ENCODE measurements around the gene OCEL1.

OCEL1 gene

DNA sequence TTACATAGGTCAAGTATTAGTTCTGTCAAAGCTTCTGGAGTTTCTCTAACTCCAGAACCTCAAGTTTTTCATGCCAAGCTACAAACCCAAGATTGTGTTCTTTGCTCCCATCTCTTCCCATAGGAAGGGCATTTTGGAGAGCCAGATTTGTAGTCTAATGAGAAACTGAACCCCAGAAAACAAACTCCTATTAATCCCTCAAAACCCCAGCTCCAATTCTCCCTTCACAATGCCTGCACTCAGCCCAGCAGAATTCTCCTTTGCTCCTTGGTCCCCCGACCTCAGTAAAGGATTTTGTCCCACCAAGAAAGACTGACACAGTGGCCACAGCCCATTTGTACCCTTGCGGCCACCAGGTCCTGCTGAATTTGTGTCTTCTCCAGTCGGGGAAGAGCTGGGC lies 30.1 kb downstream of the OCEL1 start:
- H3K27ac ChIP-seq (ENCODE audit: insufficient read depth in 1 of 2, low read depth in 1 of 2, low read length in 2 of 2, poor library complexity in 1 of 2, severe bottlenecking in 2 of 2), result no peak overlapping the region
- no peak overlapping the region for H3K4me3 ChIP-seq (ENCODE audit: control insufficient read depth in 1 of 7, extremely low read depth in 1 of 7, insufficient read depth in 4 of 7, low read depth in 2 of 7, low read length in 6 of 7)
- H3K9me3 ChIP-seq (ENCODE audit: control extremely low read depth in 1 of 5, control insufficient read depth in 4 of 5, insufficient read depth in 2 of 5, low read depth in 1 of 5, low read length in 4 of 5), result peaks cover 0 to 20% (median 12%) of the 10 kb centered on the region in 5 experiments
- H3K27me3 ChIP-seq (replicated peaks in 2 of 5; ENCODE audit: control insufficient read depth in 4 of 5, insufficient read depth in 5 of 5, low read length in 4 of 5), result no peaks in the 10 kb centered on the region
- ChIA-PET CTCF (interaction anchor here (1.8 to 14.3 kb wide), 2 partner anchors 8 to 29 kb away, joined by 7 to 183 read pairs; partner anchors contain the start of genes ANKLE1 and USHBP1), POLR2A (interaction anchor here (0.6 kb wide), 1 partner anchor 149 kb away, joined by 3 read pairs; the partner anchor contains the start of gene BST2)
- no peaks in the 10 kb centered on the region for H3K36me3 ChIP-seq (ENCODE audit: control insufficient read depth in 4 of 4, insufficient read depth in 4 of 4, low read length in 3 of 4)
- 90% methylated on average over 3 of the region's 3 CpGs for WGBS (ENCODE audit: insufficient coverage)
- no peak for DNase-seq
- H3K4me1 ChIP-seq (ENCODE audit: control extremely low read depth in 1 of 4, control insufficient read depth in 4 of 4, insufficient read depth in 4 of 4, low read length in 3 of 4), result peaks cover 0 to 2% (median 0%) of the 10 kb centered on the region in 4 experiments

GRCh38 chr19:17259118-17259780 lies 33.2 kb downstream of the OCEL1 start:
- Histone ChIP-seq H3K27ac (ENCODE audit: insufficient read depth in 1 of 2, low read depth in 1 of 2, low read length in 2 of 2, poor library complexity in 1 of 2, severe bottlenecking in 2 of 2) (no peak overlapping the region), H3K9me3 (ENCODE audit: control extremely low read depth in 1 of 5, control insufficient read depth in 4 of 5, insufficient read depth in 2 of 5, low read depth in 1 of 5, low read length in 4 of 5) (peaks cover 0 to 20% (median 12%) of the 10 kb centered on the region in 5 experiments), H3K36me3 (ENCODE audit: control insufficient read depth in 4 of 4, insufficient read depth in 4 of 4, low read length in 3 of 4) (no peaks in the 10 kb centered on the region), H3K4me1 (ENCODE audit: control extremely low read depth in 1 of 4, control insufficient read depth in 4 of 4, insufficient read depth in 4 of 4, low read length in 3 of 4) (peaks cover 0 to 2% (median 0%) of the 10 kb centered on the region in 4 experiments), H3K27me3 (replicated peaks in 2 of 5; ENCODE audit: control insufficient read depth in 4 of 5, insufficient read depth in 5 of 5, low read length in 4 of 5) (no peaks in the 10 kb centered on the region), H3K4me3 (ENCODE audit: control insufficient read depth in 1 of 7, extremely low read depth in 1 of 7, insufficient read depth in 4 of 7, low read depth in 2 of 7, low read length in 6 of 7) (no peak overlapping the region)
- CTCF ChIA-PET, result interaction anchor here (0.7 to 14.3 kb wide), 8 partner anchors 8 to 150 kb away, joined by 3 to 183 read pairs (median 6); partner anchors contain the start of gene ANKLE1
- 96% methylated on average over 9 of the region's 9 CpGs for WGBS (ENCODE audit: insufficient coverage)
- DNase-seq, result peak in 2 of 3 donors; percentile 54 to 60
- POLR2A ChIA-PET, result no interaction called here

DNA sequence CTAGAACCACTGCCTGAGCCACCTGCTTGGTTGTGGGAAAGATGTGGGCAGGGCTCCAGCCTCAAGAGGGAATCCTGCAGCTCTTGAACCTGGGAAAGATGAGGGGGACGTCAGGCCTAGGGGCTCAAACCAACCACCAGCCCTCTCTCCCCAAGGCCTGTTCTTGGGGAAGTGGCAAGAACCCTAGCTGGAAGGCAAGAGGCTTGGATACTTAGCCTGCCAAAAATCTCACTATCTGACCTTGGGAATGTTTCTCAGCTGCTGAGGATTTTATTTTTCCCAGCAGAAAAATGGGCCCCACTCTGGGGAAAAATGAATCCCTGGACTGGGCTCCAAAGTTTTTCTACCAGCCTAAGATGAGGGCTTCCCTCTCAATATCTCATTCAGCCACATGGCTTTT lies 33.9 kb downstream of the OCEL1 start:
- ChIA-PET CTCF (interaction anchor here (0.9 to 14.3 kb wide), 8 partner anchors 8 to 128 kb away, joined by 3 to 183 read pairs (median 6); partner anchors contain the start of gene ANKLE1), POLR2A (no interaction called here)
- peaks cover 0 to 8% (median 4%) of the 10 kb centered on the region in 4 experiments for H3K4me1 ChIP-seq (ENCODE audit: control extremely low read depth in 1 of 4, control insufficient read depth in 4 of 4, insufficient read depth in 4 of 4, low read length in 3 of 4)
- WGBS (ENCODE audit: insufficient coverage), result 67% methylated on average over 1 of the region's 1 CpG
- DNase-seq, result no peak
- no peak overlapping the region for H3K4me3 ChIP-seq (ENCODE audit: control insufficient read depth in 1 of 7, extremely low read depth in 1 of 7, insufficient read depth in 4 of 7, low read depth in 2 of 7, low read length in 6 of 7)
- H3K36me3 ChIP-seq (ENCODE audit: control insufficient read depth in 4 of 4, insufficient read depth in 4 of 4, low read length in 3 of 4), result no peaks in the 10 kb centered on the region
- no peaks in the 10 kb centered on the region for H3K27me3 ChIP-seq (replicated peaks in 2 of 5; ENCODE audit: control insufficient read depth in 4 of 5, insufficient read depth in 5 of 5, low read length in 4 of 5)
- no peak overlapping the region for H3K27ac ChIP-seq (ENCODE audit: insufficient read depth in 1 of 2, low read depth in 1 of 2, low read length in 2 of 2, poor library complexity in 1 of 2, severe bottlenecking in 2 of 2)
- H3K9me3 ChIP-seq (ENCODE audit: control extremely low read depth in 1 of 5, control insufficient read depth in 4 of 5, insufficient read depth in 2 of 5, low read depth in 1 of 5, low read length in 4 of 5), result peaks cover 0 to 20% (median 12%) of the 10 kb centered on the region in 5 experiments

- Histone ChIP-seq H3K27ac (ENCODE audit: insufficient read depth in 1 of 2, low read depth in 1 of 2, low read length in 2 of 2, poor library complexity in 1 of 2, severe bottlenecking in 2 of 2) (no peak overlapping the region), H3K9me3 (ENCODE audit: control extremely low read depth in 1 of 5, control insufficient read depth in 4 of 5, insufficient read depth in 2 of 5, low read depth in 1 of 5, low read length in 4 of 5) (peaks cover 0 to 20% (median 12%) of the 10 kb centered on the region in 5 experiments), H3K27me3 (replicated peaks in 2 of 5; ENCODE audit: control insufficient read depth in 4 of 5, insufficient read depth in 5 of 5, low read length in 4 of 5) (no peaks in the 10 kb centered on the region), H3K4me3 (ENCODE audit: control insufficient read depth in 1 of 7, extremely low read depth in 1 of 7, insufficient read depth in 4 of 7, low read depth in 2 of 7, low read length in 6 of 7) (no peak overlapping the region), H3K36me3 (ENCODE audit: control insufficient read depth in 4 of 4, insufficient read depth in 4 of 4, low read length in 3 of 4) (no peaks in the 10 kb centered on the region), H3K4me1 (ENCODE audit: control extremely low read depth in 1 of 4, control insufficient read depth in 4 of 4, insufficient read depth in 4 of 4, low read length in 3 of 4) (peaks cover 0 to 11% (median 6%) of the 10 kb centered on the region in 4 experiments)
- DNase-seq, result peak; percentile 82 to 92 (median 90)
- CTCF ChIA-PET, result interaction anchor here (0.7 to 14.3 kb wide), 8 partner anchors 9 to 1333 kb away, joined by 3 to 183 read pairs (median 6); partner anchors contain the start of gene ANKLE1
- POLR2A ChIA-PET, result no interaction called here
- WGBS (ENCODE audit: insufficient coverage), result 54% methylated on average over 15 of the region's 15 CpGs
Measured at GRCh38 chr19:17260842-17261325, 34.9 kb downstream of the OCEL1 start.

DNA sequence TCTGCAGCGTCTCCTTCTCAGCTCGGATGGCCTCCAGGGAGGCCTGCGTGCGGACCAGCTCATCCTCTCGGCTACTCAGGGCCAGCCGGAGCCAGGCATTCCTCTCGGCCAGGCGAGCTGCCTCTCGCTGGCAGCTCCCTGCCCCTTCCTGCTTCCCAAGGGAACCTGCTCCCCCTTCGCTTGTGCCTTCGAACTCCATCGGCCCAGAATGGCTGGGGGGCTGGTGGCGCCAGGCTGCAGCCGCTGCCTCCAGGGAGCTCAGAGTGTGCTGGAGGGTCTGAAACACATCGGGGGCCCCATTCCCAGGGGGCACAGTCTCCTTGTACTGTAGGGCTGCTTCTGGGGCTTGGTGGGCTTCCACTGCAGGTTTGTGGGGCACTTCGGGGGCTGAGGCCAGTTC lies 36.5 kb downstream of the OCEL1 start:
- Histone ChIP-seq H3K36me3 (ENCODE audit: control insufficient read depth in 4 of 4, insufficient read depth in 4 of 4, low read length in 3 of 4) (no peaks in the 10 kb centered on the region), H3K9me3 (ENCODE audit: control extremely low read depth in 1 of 5, control insufficient read depth in 4 of 5, insufficient read depth in 2 of 5, low read depth in 1 of 5, low read length in 4 of 5) (peaks cover 0 to 20% (median 12%) of the 10 kb centered on the region in 5 experiments), H3K27ac (ENCODE audit: insufficient read depth in 1 of 2, low read depth in 1 of 2, low read length in 2 of 2, poor library complexity in 1 of 2, severe bottlenecking in 2 of 2) (no peak overlapping the region), H3K4me3 (ENCODE audit: control insufficient read depth in 1 of 7, extremely low read depth in 1 of 7, insufficient read depth in 4 of 7, low read depth in 2 of 7, low read length in 6 of 7) (no peak overlapping the region), H3K4me1 (ENCODE audit: control extremely low read depth in 1 of 4, control insufficient read depth in 4 of 4, insufficient read depth in 4 of 4, low read length in 3 of 4) (peaks cover 5 to 22% (median 15%) of the 10 kb centered on the region in 4 experiments), H3K27me3 (replicated peaks in 2 of 5; ENCODE audit: control insufficient read depth in 4 of 5, insufficient read depth in 5 of 5, low read length in 4 of 5) (no peaks in the 10 kb centered on the region)
- DNase-seq, result no peak
- WGBS (ENCODE audit: insufficient coverage), result 89% methylated on average over 8 of the region's 16 CpGs
- CTCF ChIA-PET, result interaction anchor here (1.0 to 14.3 kb wide), 3 partner anchors 23 to 127 kb away, joined by 3 to 183 read pairs (median 3); partner anchors contain the start of gene ANKLE1
- POLR2A ChIA-PET, result no interaction called here

DNA sequence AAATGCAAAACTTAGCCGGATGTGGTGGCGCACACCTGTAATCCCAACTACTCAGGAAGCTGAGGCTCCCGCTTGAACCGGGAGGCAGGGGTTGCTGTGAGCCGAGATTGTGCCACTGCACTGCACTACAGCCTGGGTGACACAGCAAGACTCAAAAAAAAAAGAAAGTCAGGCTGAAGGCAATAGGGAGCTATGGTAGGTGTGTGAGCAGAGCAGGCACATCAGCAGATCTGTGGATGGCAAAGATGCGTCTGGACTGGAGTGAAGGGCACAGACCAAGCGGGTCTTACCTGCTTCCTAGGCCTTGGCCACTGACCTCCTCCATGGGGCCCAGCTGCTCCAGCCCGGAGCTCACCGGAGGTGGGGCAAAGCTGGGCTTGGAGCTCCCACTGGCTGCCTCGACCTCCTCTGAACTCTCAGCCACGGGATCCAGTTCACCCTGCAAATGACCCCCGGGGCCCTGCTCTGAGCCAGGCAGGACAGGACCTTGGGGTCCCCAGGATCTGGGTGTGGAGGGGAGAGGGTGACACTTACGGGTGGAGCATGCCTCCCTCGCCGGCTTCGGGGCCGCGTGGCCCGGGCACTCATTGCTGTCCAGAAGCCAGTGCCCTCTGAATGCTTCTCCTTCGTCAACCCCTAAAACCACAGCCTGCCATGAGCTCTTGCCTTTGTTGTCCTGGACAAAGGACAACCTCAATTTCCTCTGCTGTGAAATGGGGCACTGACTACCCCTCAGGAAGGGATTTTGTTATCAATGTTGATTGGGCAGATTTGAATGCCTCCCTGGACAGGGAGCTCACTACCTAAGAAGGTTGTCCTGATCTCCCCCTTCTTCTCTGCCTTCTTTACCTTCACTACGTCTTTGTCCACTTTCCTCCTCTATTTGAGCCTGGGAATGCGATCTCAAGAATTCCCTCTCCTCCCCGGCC lies 38.0 kb downstream of the OCEL1 start:
- POLR2A ChIA-PET, result no interaction called here
- WGBS (ENCODE audit: insufficient coverage), result 96% methylated on average over 15 of the region's 23 CpGs

More for the DNA sequence above, 38.0 kb downstream of the OCEL1 start:
- no peak for DNase-seq
- H3K36me3 ChIP-seq (ENCODE audit: control insufficient read depth in 4 of 4, insufficient read depth in 4 of 4, low read length in 3 of 4), result peaks cover 0 to 5% (median 2%) of the 10 kb centered on the region in 4 experiments
- H3K27ac ChIP-seq (ENCODE audit: insufficient read depth in 1 of 2, low read depth in 1 of 2, low read length in 2 of 2, poor library complexity in 1 of 2, severe bottlenecking in 2 of 2), result no peak overlapping the region
- no peak overlapping the region for H3K4me3 ChIP-seq (ENCODE audit: control insufficient read depth in 1 of 7, extremely low read depth in 1 of 7, insufficient read depth in 4 of 7, low read depth in 2 of 7, low read length in 6 of 7)
- H3K9me3 ChIP-seq (ENCODE audit: control extremely low read depth in 1 of 5, control insufficient read depth in 4 of 5, insufficient read depth in 2 of 5, low read depth in 1 of 5, low read length in 4 of 5), result peaks cover 0 to 16% (median 11%) of the 10 kb centered on the region in 5 experiments
- H3K4me1 ChIP-seq (ENCODE audit: control extremely low read depth in 1 of 4, control insufficient read depth in 4 of 4, insufficient read depth in 4 of 4, low read length in 3 of 4), result peaks cover 10 to 34% (median 25%) of the 10 kb centered on the region in 4 experiments
- no peaks in the 10 kb centered on the region for H3K27me3 ChIP-seq (replicated peaks in 2 of 5; ENCODE audit: control insufficient read depth in 4 of 5, insufficient read depth in 5 of 5, low read length in 4 of 5)
- CTCF ChIA-PET, result interaction anchor here (0.6 to 14.3 kb wide), 8 partner anchors 8 to 1151 kb away, joined by 3 to 183 read pairs (median 4); partner anchors contain the start of gene ANKLE1

Data from common myeloid progenitor, CD34-positive (primary cell).